ENCODE measurements around the gene DUSP28.

DNA sequence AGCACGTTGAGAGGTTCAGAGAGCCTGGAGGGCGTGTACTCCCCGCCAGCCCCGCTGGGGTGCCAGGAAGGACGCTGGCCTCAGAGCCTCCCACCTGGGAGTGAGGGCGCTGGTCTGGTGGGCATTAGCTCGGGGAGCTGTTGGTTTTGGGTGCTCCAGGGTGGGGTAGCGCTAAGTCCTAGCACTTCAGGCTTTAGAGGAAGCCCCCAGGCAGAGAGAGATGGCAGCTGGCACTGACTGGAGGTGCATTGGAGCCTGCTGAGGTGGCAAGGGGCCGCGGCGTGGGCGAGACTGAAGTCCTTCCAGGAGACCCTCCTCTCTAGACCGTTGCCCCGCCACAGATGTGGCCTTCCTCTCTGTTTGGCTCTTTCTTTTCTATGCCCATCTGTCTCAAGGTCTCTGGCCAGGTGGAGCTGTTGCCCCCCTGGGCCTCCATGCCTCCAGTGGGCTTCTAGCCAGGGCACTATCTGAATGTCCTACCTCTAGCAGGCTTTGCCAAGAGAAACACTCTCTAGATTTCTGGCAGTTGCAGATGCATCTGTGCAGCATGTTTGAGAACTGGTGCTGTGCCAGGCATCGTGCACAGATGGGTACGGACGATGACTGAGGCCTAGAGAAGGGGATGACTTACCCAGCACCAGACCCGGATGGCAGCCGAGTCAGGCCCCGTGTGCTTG, 33.0 kb downstream of the DUSP28 start:
- TF ChIP-seq, protein P1, sequence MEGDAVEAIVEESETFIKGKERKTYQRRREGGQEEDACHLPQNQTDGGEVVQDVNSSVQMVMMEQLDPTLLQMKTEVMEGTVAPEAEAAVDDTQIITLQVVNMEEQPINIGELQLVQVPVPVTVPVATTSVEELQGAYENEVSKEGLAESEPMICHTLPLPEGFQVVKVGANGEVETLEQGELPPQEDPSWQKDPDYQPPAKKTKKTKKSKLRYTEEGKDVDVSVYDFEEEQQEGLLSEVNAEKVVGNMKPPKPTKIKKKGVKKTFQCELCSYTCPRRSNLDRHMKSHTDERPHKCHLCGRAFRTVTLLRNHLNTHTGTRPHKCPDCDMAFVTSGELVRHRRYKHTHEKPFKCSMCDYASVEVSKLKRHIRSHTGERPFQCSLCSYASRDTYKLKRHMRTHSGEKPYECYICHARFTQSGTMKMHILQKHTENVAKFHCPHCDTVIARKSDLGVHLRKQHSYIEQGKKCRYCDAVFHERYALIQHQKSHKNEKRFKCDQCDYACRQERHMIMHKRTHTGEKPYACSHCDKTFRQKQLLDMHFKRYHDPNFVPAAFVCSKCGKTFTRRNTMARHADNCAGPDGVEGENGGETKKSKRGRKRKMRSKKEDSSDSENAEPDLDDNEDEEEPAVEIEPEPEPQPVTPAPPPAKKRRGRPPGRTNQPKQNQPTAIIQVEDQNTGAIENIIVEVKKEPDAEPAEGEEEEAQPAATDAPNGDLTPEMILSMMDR (IDR thresholded peaks at IDR 0.05), result no peak
- TF ChIP-seq POLR2AphosphoS5 (IDR thresholded peaks at IDR 0.05) (no peak), POLR2A (IDR thresholded peaks at IDR 0.05) (no peak), EP300 (IDR thresholded peaks at IDR 0.05; ENCODE audit: low read depth) (no peak)

Data from transverse colon (tissue), 4 donors.